BLaER1 (cell line): ENCODE measurements around the gene CEP70.
A peak's percentile ranks its signal among the peaks of the same experiment; 100 is the strongest.

Source experiments
- H3K27ac ChIP-seq: shearing (Covaris generic); formaldehyde crosslinking; 2 replicates; pipeline ENCODE4 v1.8.1; 2022
- H3K27me3 ChIP-seq: shearing (Covaris generic); formaldehyde crosslinking; 2 replicates; pipeline ENCODE4 v1.8.1; 2022
- H3K36me3 ChIP-seq: shearing (Covaris generic); formaldehyde crosslinking; 2 replicates; pipeline ENCODE4 v1.8.1; 2022
- H3K4me1 ChIP-seq: shearing (Covaris generic); formaldehyde crosslinking; 2 replicates; pipeline ENCODE4 v1.8.1; 2022
- H3K4me2 ChIP-seq: shearing (Covaris generic); formaldehyde crosslinking; 2 replicates; pipeline ENCODE4 v1.8.1; 2022
- H3K4me3 ChIP-seq: shearing (Covaris generic); formaldehyde crosslinking; 2 replicates; pipeline ENCODE4 v1.8.1; 2022
- H3K9ac ChIP-seq: shearing (Covaris generic); formaldehyde crosslinking; 2 replicates; pipeline ENCODE4 v1.8.1; 2022
- H3K9me3 ChIP-seq: shearing (Covaris generic); formaldehyde crosslinking; 2 replicates; pipeline ENCODE4 v1.8.1; 2022
- H4K20me1 ChIP-seq: shearing (Covaris generic); formaldehyde crosslinking; 2 replicates; pipeline ENCODE4 v1.8.1; 2022
- Cebpa-rat ChIP-seq: shearing (Covaris generic); IDR thresholded peaks from 2 replicates; pipeline ENCODE4 v1.8.1; 2022

Gene CEP70

GRCh38 chr3:138594150-138594934 lies at the start of gene CEP70:
TSS of gene CEP70 (minus strand) at chr3:138594260. CDS start at chr3:138572927, 21,333 bp downstream.
- H3K4me1 ChIP-seq = peaks cover 23% of the 10 kb centered on the region
- H3K4me2 ChIP-seq = peak within 1 kb of the TSS; percentile 96
- peak within 1 kb of the TSS; percentile 85 for H3K9ac ChIP-seq
- TF ChIP-seq Cebpa-rat = no peak
- H4K20me1 ChIP-seq = no peaks in the 10 kb centered on the region
- H3K4me3 ChIP-seq = peak within 1 kb of the TSS; percentile 82
- H3K36me3 ChIP-seq = peaks cover 6% of the 10 kb centered on the region
- H3K27ac ChIP-seq = peak within 1 kb of the TSS; percentile 83
- no peaks in the 10 kb centered on the region for H3K27me3 ChIP-seq
- peaks cover 9% of the 10 kb centered on the region; the same call in 1 of the 2 replicates for H3K9me3 ChIP-seq

GRCh38 chr3:138642927-138643253 lies 48.8 kb upstream of the CEP70 start:
- no peaks in the 10 kb centered on the region for H3K27me3 ChIP-seq
- H3K9me3 ChIP-seq = peaks cover 43% of the 10 kb centered on the region
- no peak overlapping the region for H3K4me3 ChIP-seq
- H3K4me2 ChIP-seq = no peak overlapping the region
- no peaks in the 10 kb centered on the region for H3K36me3 ChIP-seq
- H4K20me1 ChIP-seq = no peaks in the 10 kb centered on the region
- H3K9ac ChIP-seq = no peak overlapping the region
- no peaks in the 10 kb centered on the region for H3K4me1 ChIP-seq
- no peak for TF ChIP-seq Cebpa-rat
- no peak overlapping the region for H3K27ac ChIP-seq

GRCh38 chr3:138642226-138642926 lies 48.3 kb upstream of the CEP70 start:
- H3K4me3 ChIP-seq = no peak overlapping the region
- no peak overlapping the region for H3K9ac ChIP-seq
- no peak overlapping the region for H3K4me2 ChIP-seq
- H3K27me3 ChIP-seq = no peaks in the 10 kb centered on the region
- no peak for TF ChIP-seq Cebpa-rat
- H3K27ac ChIP-seq = no peak overlapping the region
- no peaks in the 10 kb centered on the region for H3K4me1 ChIP-seq
- H3K9me3 ChIP-seq = peaks cover 41% of the 10 kb centered on the region
- H4K20me1 ChIP-seq = no peaks in the 10 kb centered on the region
- no peaks in the 10 kb centered on the region for H3K36me3 ChIP-seq

GRCh38 chr3:138640537-138640936 lies 46.5 kb upstream of the CEP70 start:
- H3K4me1 ChIP-seq = no peaks in the 10 kb centered on the region
- no peak for TF ChIP-seq Cebpa-rat
- no peak overlapping the region for H3K4me3 ChIP-seq
- H3K4me2 ChIP-seq = no peak overlapping the region
- H3K9me3 ChIP-seq = peaks cover 24% of the 10 kb centered on the region
- no peaks in the 10 kb centered on the region for H3K36me3 ChIP-seq
- H3K27ac ChIP-seq = no peak overlapping the region
- no peaks in the 10 kb centered on the region for H4K20me1 ChIP-seq
- no peaks in the 10 kb centered on the region for H3K27me3 ChIP-seq
- H3K9ac ChIP-seq = no peak overlapping the region

GRCh38 chr3:138638641-138639040 lies 44.6 kb upstream of the CEP70 start:
- Histone ChIP-seq H3K27me3 (no peaks in the 10 kb centered on the region), H3K27ac (no peak overlapping the region), H3K9ac (no peak overlapping the region), H3K9me3 (peaks cover 13% of the 10 kb centered on the region), H3K4me3 (no peak overlapping the region), H3K36me3 (peaks cover 14% of the 10 kb centered on the region), H3K4me2 (no peak overlapping the region), H3K4me1 (no peaks in the 10 kb centered on the region), H4K20me1 (no peaks in the 10 kb centered on the region)
- TF ChIP-seq Cebpa-rat = no peak

GRCh38 chr3:138629526-138629925 lies 35.5 kb upstream of the CEP70 start:
- H3K9me3 ChIP-seq = no peaks in the 10 kb centered on the region
- H3K27ac ChIP-seq = no peak overlapping the region
- H3K4me1 ChIP-seq = no peaks in the 10 kb centered on the region
- TF ChIP-seq Cebpa-rat = no peak
- no peaks in the 10 kb centered on the region for H3K27me3 ChIP-seq
- H4K20me1 ChIP-seq = no peaks in the 10 kb centered on the region
- no peak overlapping the region for H3K4me3 ChIP-seq
- peaks cover 88% of the 10 kb centered on the region for H3K36me3 ChIP-seq
- no peak overlapping the region for H3K4me2 ChIP-seq
- no peak overlapping the region for H3K9ac ChIP-seq

- Histone ChIP-seq H3K4me2 (no peak overlapping the region), H3K9ac (no peak overlapping the region), H3K4me1 (no peaks in the 10 kb centered on the region), H3K9me3 (no peaks in the 10 kb centered on the region), H3K27ac (no peak overlapping the region), H3K27me3 (no peaks in the 10 kb centered on the region), H4K20me1 (no peaks in the 10 kb centered on the region), H3K4me3 (no peak overlapping the region), H3K36me3 (peaks cover 77% of the 10 kb centered on the region)
- no peak for TF ChIP-seq Cebpa-rat
Observed at GRCh38 chr3:138625707-138626365, 31.8 kb upstream of the CEP70 start.

- Histone ChIP-seq H3K27ac (no peak overlapping the region), H4K20me1 (peaks cover 3% of the 10 kb centered on the region), H3K4me1 (no peaks in the 10 kb centered on the region), H3K27me3 (no peaks in the 10 kb centered on the region), H3K4me2 (no peak overlapping the region), H3K4me3 (no peak overlapping the region), H3K36me3 (peaks cover 64% of the 10 kb centered on the region), H3K9me3 (no peaks in the 10 kb centered on the region), H3K9ac (no peak overlapping the region)
- TF ChIP-seq Cebpa-rat = no peak
Observed at GRCh38 chr3:138624518-138624917, 30.5 kb upstream of the CEP70 start.

GRCh38 chr3:138620431-138620830 lies 26.4 kb upstream of the CEP70 start:
- H3K27ac ChIP-seq = no peak overlapping the region
- H3K9ac ChIP-seq = no peak overlapping the region
- no peaks in the 10 kb centered on the region for H3K9me3 ChIP-seq
- H3K4me1 ChIP-seq = no peaks in the 10 kb centered on the region
- H3K27me3 ChIP-seq = no peaks in the 10 kb centered on the region
- H3K4me3 ChIP-seq = no peak overlapping the region
- TF ChIP-seq Cebpa-rat = no peak
- H4K20me1 ChIP-seq = peaks cover 31% of the 10 kb centered on the region
- H3K36me3 ChIP-seq = peaks cover 26% of the 10 kb centered on the region
- no peak overlapping the region for H3K4me2 ChIP-seq

- Histone ChIP-seq H3K27me3 (no peaks in the 10 kb centered on the region), H3K4me2 (no peak overlapping the region), H3K4me1 (peaks cover 9% of the 10 kb centered on the region), H3K9ac (no peak overlapping the region), H3K4me3 (no peak overlapping the region), H3K9me3 (no peaks in the 10 kb centered on the region), H3K27ac (no peak overlapping the region), H4K20me1 (peaks cover 39% of the 10 kb centered on the region), H3K36me3 (peaks cover 32% of the 10 kb centered on the region)
- TF ChIP-seq Cebpa-rat = no peak
Observed at GRCh38 chr3:138615462-138615861, 21.4 kb upstream of the CEP70 start.
